Keratinocyte (primary cell): ENCODE results near the gene NPAS3.

Source experiments
- CTCF ChIP-seq, 3 experiments: IDR thresholded peaks in 1 of 3; conservative IDR thresholded peaks in 1 of 3; optimal IDR thresholded peaks in 1 of 3; 2 replicates in 2 of 3; 3 replicates in 1 of 3; pipeline versions ENCODE3 to v1.5.1; 2011; ENCODE audit warnings: low read length in 3 of 3, mild to moderate bottlenecking in 3 of 3, moderate library complexity in 2 of 3, control low read depth in 1 of 3, inconsistent platforms in 1 of 3; ENCODE audit not compliant: insufficient read depth in 2 of 3; ENCODE audit errors: extremely low read depth in 1 of 3
- EZH2 ChIP-seq: IDR thresholded peaks from one replicate; pipeline ENCODE4 v1.6.1; 2012; ENCODE audit warnings: inconsistent platforms, mild to moderate bottlenecking, low read length, moderate library complexity

GRCh38 chr14:33580231-33580749 lies 641.6 kb downstream of the NPAS3 start:
- TF ChIP-seq CTCF (optimal IDR thresholded peaks at IDR 0.05 in 1 of 3, IDR thresholded peaks at IDR 0.05 in 1 of 3, conservative IDR thresholded peaks at IDR 0.05 in 1 of 3; ENCODE audit: extremely low read depth in 1 of 3, insufficient read depth in 2 of 3, low read length in 3 of 3) (no peak), EZH2 (no peak)
